Prostate gland (tissue), 2 donors: ENCODE results near the gene OSCP1. TPM values are rescaled to one million over a fixed set of nuclear protein-coding genes. Genes with fewer than 3 reads are reported as not detected.

Source experiments
- DNase-seq: peaks from one replicate; pipeline ENCODE4 v3.0.0-alpha.2; 2019; ENCODE audit warnings: low spot score
- H3K27ac ChIP-seq, 2 donors: fragments of 200-600 bp; sonication (generic); 2 replicates each; pipeline ENCODE4 v1.5.1; 2017 to 2019
- H3K27me3 ChIP-seq: fragments of 200-600 bp; sonication (generic); replicated peaks from 2 replicates; pipeline ENCODE4 v1.5.1; 2019; ENCODE audit not compliant: insufficient read depth
- H3K36me3 ChIP-seq, 2 donors: fragments of 200-600 bp; sonication (generic); 1 replicate in 1 of 2; 2 replicates in 1 of 2; pipeline versions ENCODE4 v1.5.1 to v1.8.1; 2017 to 2019
- H3K4me1 ChIP-seq: fragments of 200-600 bp; sonication (generic); replicated peaks from 2 replicates; pipeline ENCODE4 v1.5.1; 2019
- H3K4me3 ChIP-seq, 2 donors: fragments of 200-600 bp; sonication (generic); 2 replicates each; pipeline ENCODE4 v1.5.1; 2017 to 2019
- H3K9me3 ChIP-seq: fragments of 200-600 bp; sonication (generic); 2 replicates; pipeline ENCODE4 v1.5.1; 2017
- POLR2A ChIP-seq: fragments of 450-650 bp; IDR thresholded peaks from one replicate; pipeline ENCODE4 v1.6.1; 2016; ENCODE audit warnings: antibody characterized with exemption, mild to moderate bottlenecking
- POLR2AphosphoS5 ChIP-seq: sonication (generic); formaldehyde crosslinking; IDR thresholded peaks from one replicate; pipeline ENCODE4 v1.6.1; 2017; ENCODE audit warnings: antibody characterized with exemption
- WGBS: methylation state at CpG from one replicate; pipeline ENCODE4 v1.1.5; 2018; 5-methylcytosine and 5-hydroxymethylcytosine counted together
- intact Hi-C: fragments of 100-400 bp; cut with DNase I; formaldehyde crosslinking; loops from one replicate; pipeline ENCODE4 v1.14.2; 2022
- total RNA-seq, 2 donors: library from RNA; depleted of rRNA; stranded (reverse); fragments of >200 nt; gene quantifications; one replicate each; pipeline ENCODE4 v1.1.0, GENCODE V29; 2016
- TF ChIP-seq, protein P1 (sequence below), 4 experiments: fragments of 200-600 bp in 2 of 4; fragments of 450-650 bp in 2 of 4; sonication (generic) in 2 of 4; IDR thresholded peaks; 1 replicate in 3 of 4; 2 replicates in 1 of 4; pipeline ENCODE4 v1.5.1; 2016 to 2019; ENCODE audit warnings: antibody characterized with exemption in 4 of 4, mild to moderate bottlenecking in 2 of 4, moderate library complexity in 2 of 4

Gene OSCP1
- total RNA-seq, 2 donors from 2014 or later, result 16.7 to 25.6 TPM

DNA sequence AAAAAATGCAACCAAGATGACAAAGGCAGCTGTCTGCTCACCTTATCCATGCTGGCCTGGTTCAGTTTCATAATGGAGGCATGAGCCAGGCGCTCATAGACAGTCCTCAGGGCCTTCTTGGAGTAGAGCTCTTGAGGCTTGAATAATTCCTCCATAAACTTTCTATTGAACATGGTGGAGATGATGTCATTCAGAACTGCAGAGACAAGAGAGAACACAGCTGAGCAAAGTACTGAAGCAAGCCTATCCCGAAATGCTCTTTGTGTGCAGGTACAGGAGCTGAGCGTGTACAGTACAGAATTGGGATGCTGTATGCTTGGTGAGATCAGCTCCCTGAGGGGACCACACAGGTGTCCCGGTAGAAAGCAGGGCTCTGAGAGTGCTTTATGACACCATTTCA is 11.5 kb downstream of the OSCP1 start:
- Histone ChIP-seq H3K4me1 (no peaks in the 10 kb centered on the region), H3K27me3 (no peaks in the 10 kb centered on the region), H3K4me3 (no peak overlapping the region), H3K9me3 (no peaks in the 10 kb centered on the region), H3K36me3 (no peaks in the 10 kb centered on the region), H3K27ac (no peak overlapping the region)
- intact Hi-C loops, result no loop called here
- WGBS, result 94% methylated on average over 4 of the region's 4 CpGs
- TF ChIP-seq POLR2AphosphoS5 (no peak), POLR2A (no peak)
- TF ChIP-seq, protein P1, sequence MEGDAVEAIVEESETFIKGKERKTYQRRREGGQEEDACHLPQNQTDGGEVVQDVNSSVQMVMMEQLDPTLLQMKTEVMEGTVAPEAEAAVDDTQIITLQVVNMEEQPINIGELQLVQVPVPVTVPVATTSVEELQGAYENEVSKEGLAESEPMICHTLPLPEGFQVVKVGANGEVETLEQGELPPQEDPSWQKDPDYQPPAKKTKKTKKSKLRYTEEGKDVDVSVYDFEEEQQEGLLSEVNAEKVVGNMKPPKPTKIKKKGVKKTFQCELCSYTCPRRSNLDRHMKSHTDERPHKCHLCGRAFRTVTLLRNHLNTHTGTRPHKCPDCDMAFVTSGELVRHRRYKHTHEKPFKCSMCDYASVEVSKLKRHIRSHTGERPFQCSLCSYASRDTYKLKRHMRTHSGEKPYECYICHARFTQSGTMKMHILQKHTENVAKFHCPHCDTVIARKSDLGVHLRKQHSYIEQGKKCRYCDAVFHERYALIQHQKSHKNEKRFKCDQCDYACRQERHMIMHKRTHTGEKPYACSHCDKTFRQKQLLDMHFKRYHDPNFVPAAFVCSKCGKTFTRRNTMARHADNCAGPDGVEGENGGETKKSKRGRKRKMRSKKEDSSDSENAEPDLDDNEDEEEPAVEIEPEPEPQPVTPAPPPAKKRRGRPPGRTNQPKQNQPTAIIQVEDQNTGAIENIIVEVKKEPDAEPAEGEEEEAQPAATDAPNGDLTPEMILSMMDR (IDR thresholded peaks at IDR 0.05), result no peak
- no peak for DNase-seq

DNA sequence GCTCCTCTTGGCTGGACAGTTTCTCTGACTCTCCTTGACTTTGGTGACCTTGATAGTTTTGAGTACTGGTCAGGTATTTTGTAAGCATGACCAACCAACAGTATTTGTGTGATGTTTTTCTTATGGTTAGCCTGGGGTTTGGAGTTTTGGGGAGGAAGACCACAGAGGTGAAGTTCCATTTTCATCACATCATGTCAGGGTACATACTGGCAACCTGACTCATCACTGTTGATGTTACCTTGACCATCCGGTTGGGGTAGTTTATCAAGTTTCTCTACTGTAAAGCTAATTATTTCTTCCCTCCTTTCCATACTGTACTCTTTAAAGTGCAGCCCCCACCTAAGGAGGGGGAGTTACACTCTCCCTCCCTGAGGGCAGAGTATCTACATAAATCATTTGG is 13.4 kb downstream of the OSCP1 start:
- Histone ChIP-seq H3K4me3 (no peak overlapping the region), H3K9me3 (no peaks in the 10 kb centered on the region), H3K4me1 (no peaks in the 10 kb centered on the region), H3K27ac (no peak overlapping the region), H3K27me3 (no peaks in the 10 kb centered on the region), H3K36me3 (no peaks in the 10 kb centered on the region)
- no peak for DNase-seq
- intact Hi-C loops, result no loop called here
- WGBS, result 35% methylated on average over 1 of the region's 1 CpG
- TF ChIP-seq, protein P1 (IDR thresholded peaks at IDR 0.05), result no peak
- TF ChIP-seq POLR2AphosphoS5, result no peak
- no peak for TF ChIP-seq POLR2A

DNA sequence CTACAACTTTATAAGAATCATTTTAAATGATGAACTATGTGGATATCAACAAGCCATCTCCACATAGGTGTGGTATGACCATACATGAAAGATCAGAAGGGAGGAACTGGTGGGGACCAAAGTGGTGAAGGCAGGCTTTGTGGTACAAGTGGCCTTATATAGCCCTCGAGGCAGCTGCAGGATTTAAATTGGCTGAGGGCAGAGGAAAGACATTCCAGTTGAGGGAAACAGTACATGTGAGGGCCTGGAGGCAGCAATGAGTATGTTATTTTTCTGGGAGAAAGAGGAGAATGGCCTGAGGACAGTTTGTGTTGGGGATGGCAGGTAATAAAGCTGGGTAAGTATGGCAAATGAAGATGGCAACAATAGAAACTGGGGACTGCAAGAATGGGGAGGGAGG is 17.1 kb downstream of the OSCP1 start:
- Histone ChIP-seq H3K36me3 (no peaks in the 10 kb centered on the region), H3K4me1 (no peaks in the 10 kb centered on the region), H3K4me3 (no peak overlapping the region), H3K9me3 (no peaks in the 10 kb centered on the region), H3K27me3 (no peaks in the 10 kb centered on the region), H3K27ac (no peak overlapping the region)
- 52% methylated on average over 1 of the region's 1 CpG for WGBS
- TF ChIP-seq, protein P1 (IDR thresholded peaks at IDR 0.05), result no peak
- TF ChIP-seq POLR2A, result no peak
- no peak for TF ChIP-seq POLR2AphosphoS5
- intact Hi-C loops, result no loop called here
- no peak for DNase-seq

DNA sequence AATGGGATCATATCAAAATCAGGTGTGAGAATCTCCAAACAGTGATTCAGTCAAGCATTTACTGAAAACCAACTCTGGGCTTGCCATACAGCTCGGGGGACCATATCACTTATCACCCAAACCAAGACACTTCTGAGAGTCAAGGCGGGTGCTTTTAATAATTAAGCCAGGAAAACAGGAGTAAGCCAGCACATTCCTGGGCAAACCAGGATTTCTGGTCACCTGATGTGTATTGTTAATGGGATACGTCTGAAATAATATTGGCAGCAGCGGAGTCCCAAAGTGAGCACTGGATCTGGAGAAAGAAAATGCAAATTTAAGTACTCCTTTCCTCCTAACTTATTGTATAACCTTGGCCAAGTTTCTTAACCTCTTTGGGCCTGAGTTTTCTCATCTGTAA is 17.6 kb downstream of the OSCP1 start:
- no peaks in the 10 kb centered on the region for H3K9me3 ChIP-seq
- no peak for DNase-seq
- no peaks in the 10 kb centered on the region for H3K36me3 ChIP-seq
- TF ChIP-seq POLR2AphosphoS5 (peak; percentile 22), POLR2A (no peak)
- intact Hi-C loops, result no loop called here
- no peak overlapping the region for H3K4me3 ChIP-seq
- 32% methylated on average over 4 of the region's 4 CpGs for WGBS
- H3K27me3 ChIP-seq, result no peaks in the 10 kb centered on the region
- no peaks in the 10 kb centered on the region for H3K4me1 ChIP-seq
- no peak overlapping the region for H3K27ac ChIP-seq

DNA sequence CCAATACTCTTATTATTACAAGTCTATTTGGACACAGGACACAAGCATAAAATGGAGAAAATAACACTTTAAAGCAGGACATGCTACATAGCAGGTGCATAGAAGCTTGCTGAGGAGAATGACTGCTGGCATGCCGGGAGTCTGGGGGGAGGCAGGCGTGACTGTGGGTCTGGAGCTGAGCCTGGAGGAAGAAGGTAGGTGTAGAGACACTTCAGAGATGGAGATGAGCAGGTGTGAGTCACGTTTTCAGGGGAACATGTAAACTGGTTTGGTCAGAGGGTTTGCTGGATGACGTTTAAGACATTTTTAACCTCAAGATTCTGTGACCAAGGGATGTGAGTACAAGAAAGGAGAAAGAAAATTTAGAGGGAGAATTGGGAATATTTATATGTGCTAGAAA is 24.5 kb downstream of the OSCP1 start:
- 60% methylated on average over 4 of the region's 4 CpGs for WGBS

More for the DNA sequence above, 24.5 kb downstream of the OSCP1 start:
- no peak overlapping the region for H3K27ac ChIP-seq
- no peaks in the 10 kb centered on the region for H3K36me3 ChIP-seq
- no peaks in the 10 kb centered on the region for H3K27me3 ChIP-seq
- no peak for DNase-seq
- TF ChIP-seq POLR2A, result no peak
- TF ChIP-seq, protein P1 (IDR thresholded peaks at IDR 0.05), result no peak
- TF ChIP-seq POLR2AphosphoS5, result no peak
- intact Hi-C loops, result loop anchor here (10.0 kb wide), 1 partner anchor 281 kb away; the partner anchor contains the start of gene TRAPPC3
- no peaks in the 10 kb centered on the region for H3K4me1 ChIP-seq
- no peaks in the 10 kb centered on the region for H3K9me3 ChIP-seq
- no peak overlapping the region for H3K4me3 ChIP-seq
